Stimulated activated CD8-positive, alpha-beta memory T cell treated with anti-CD3 and anti-CD28 coated beads, Interleukin-12 subunit alpha, Interleukin-12 subunit beta, amount 100 ng/mL, for 24 hours (primary cell): Measurements from ENCODE around the gene NPAS3.

Experiments
- DNase-seq: peaks from one replicate; pipeline ENCODE4 v3.0.0-alpha.2; 2020; ENCODE audit errors: extremely low read depth

Gene NPAS3

GRCh38 chr14:33711194-33711593, 772.5 kb downstream of the NPAS3 start:
- no peak for DNase-seq

GRCh38 chr14:33711811-33712216, 773.1 kb downstream of the NPAS3 start:
- no peak for DNase-seq

DNA sequence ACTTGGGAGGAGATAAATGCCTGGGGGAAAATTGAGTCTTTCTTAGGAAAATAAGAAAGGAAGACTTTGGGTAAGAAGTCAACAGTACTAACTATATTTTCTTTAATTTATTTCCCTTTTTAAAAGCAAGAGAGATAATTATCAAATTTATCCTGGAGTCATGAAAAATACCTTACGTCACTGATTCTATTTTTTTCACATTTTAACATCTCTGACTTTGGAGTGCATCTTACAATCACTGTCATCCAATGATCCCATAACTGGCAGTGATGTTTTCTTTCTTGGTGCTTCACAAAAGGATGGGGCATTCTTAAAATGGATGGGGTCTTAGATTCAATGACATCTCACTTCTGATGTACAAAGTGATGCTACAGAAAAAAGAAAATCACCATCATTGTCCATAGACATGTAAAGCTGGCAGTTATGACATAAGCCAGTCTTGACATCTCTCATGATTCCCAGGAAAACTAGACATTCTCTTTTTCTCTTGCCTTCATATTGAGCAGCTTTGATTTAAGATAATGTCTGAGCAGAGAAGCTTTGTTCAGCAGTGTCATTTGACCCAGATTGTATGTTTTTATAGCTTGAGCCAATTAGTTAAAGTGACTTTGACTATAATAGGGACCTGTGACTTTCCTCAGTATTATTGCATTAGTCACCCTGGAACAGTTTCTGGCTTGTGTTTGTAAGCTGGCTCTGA, 776.0 kb downstream of the NPAS3 start:
- no peak for DNase-seq

DNA sequence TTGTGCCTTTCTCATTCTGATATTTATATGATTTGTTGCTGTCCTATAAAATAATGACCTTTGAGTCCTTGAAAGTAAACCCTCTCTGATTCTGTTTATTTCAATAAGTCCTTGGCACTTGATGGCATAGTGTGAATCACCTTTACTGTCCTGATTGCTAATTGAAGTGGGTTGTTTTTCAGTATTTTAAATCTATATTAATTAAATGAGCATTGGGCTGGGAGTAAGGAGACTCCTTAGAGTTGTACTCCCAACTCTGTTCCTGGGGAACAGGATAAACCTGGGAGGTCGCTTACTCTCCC, 776.5 kb downstream of the NPAS3 start:
- no peak for DNase-seq

DNA sequence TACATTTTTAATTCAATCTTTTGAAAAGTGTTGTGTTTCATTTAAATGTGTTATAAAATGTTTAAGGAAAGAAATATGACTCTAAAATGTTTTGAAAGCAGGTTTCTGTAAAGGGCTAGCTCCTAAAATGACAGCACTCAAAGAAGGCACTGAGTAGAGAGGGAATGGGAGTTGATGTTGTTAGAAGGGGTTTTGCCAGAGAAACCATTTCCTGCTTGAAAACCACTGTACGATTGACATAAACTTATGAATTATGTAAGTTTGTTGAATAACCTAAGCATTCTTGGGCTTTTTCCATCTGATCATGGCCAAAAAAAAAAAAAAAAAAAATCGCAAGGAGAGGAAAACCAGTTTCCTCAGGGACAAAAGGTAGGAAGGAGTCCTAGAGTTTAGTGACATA, 778.2 kb downstream of the NPAS3 start:
- no peak for DNase-seq

DNA sequence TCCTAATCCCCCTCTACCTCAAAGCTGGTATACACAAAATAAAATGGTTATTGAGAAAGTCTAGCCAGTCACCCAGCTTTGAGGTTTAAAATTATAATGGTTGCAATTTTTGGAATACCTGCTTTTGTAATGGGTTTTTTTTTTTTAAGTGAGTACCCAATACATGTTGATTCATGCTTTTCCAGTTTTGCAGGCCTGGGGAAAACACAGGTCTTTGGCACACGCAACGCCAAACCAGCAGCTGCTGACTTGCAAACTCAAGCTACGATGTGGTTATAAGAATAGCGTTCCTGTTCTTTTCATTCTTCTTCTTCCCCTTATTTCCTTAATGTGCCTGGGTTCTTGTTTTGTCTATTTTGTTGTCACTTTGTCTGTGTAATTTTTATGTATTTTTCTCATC, 779.2 kb downstream of the NPAS3 start:
- DNase-seq: no peak

DNA sequence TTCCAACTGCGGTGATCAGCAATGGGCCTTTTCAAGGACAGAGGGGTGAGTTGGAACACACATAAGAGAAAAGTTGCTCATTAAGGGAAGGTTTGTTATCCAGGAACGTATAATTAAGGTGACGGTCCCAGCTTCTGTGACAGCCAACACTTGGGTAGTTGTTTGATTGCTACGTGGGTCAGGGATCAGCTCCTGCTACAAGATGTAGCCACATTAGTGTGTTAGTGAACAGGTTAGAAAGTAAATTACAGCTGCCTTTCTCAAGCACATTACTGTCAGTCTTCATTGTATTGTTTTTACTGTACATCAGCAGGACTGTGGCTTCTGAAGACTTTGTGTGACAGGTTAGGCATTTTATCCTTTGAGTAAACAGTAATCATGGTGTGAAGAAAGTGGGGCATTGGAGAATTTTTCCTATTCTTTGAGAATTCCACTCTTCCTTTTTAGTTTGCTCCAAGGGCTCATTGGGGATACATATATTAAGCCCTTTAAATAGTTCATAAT, 781.7 kb downstream of the NPAS3 start:
- no peak for DNase-seq

DNA sequence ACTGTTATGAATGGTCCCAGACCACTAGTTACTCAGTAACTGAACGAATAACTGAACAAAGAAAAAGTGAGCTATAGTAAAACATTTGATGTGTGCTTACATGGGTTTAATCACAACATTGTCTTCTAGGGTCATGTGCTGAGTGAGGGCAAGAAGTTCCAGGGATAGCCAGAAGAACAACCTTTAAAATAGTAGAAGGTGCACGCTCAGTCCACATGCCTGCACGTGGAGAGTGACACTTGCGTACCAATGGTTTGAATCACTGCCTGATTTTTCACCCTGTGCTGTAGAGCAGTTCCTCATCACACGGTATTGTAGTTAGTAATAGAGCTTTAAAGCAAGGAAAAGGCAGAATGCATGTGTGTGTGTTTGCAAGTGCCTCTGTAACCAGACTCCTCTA, 788.0 kb downstream of the NPAS3 start:
- no peak for DNase-seq

- no peak for DNase-seq
Observed at GRCh38 chr14:33727606-33728005, 788.9 kb downstream of the NPAS3 start.

- no peak for DNase-seq
Observed at GRCh38 chr14:33728010-33728498, 789.4 kb downstream of the NPAS3 start.

DNA sequence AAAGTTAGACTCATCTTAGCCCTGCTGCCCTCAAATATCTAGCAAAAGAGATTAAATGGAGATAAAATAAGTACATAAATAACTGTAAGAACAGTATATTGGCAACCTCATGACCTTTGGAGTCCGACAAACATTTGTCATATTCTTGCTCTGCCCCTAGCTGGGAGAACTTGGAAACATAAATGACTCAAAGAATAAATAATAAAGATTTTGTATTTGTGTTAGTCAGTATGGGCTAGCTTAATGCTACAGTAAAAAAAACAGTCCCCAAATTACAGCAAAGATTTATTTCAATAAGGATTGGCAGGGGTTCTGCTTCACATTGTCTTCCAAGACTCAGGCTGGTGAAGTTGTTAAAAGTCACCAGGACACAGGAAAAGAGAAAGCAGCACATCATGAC, 791.5 kb downstream of the NPAS3 start:
- no peak for DNase-seq

DNA sequence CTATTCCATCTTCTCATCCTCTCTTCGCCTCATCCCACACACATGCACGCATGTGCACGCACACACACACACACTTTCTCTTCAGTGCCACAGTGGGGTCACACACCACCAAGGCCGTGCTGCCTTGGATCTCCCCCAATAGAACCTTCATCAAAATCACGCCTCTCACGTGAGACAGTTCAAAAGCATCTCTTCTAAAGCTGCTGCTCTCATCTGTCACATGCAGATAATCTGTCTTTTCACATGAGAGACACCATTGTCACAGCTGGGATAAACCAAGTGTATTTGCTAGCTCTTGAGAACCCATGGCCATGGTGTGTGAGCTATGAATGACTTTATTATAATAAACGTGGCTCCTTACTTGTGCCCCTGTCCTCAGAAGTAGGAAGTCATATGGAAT, 793.5 kb downstream of the NPAS3 start:
- DNase-seq: no peak

DNA sequence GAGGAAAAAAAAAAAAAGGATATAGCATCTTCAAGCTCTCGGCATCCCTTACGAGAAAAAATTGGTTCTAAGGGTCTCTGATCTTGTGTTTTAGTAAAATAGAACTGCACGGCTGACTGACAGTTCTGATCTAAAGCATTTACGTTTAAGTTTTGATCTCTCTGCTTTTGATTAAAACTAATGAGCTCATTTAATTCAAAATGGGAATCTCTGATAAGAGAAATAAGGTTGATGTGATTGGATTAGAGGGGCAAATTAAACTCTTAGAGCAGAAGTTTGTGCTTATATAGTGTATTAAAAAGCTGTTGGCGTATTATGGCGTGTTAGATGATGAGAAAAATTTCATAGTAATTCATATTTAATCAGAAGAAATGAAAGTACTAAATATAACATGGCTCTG, 794.6 kb downstream of the NPAS3 start:
- DNase-seq: no peak

- DNase-seq: no peak
Observed at GRCh38 chr14:33733721-33734120, 795.0 kb downstream of the NPAS3 start.

DNA sequence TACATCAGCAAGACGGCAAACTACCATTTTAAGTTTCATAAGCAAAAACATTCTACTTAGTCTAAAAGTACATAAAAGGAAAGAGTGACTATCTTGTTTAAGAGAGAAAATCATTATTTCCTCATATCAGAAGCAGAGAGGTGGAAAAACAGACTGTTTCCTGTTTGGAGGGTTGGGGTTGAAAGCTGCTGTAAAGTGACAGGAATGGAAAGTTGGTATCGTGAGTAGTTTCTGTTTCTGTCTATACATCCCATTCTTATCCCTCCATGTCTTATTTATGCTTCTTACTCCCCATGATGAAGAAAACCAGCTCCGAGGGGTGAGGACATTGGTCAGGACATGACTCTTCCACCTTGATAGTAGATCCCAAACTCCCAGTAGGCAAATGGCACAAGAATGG, 795.7 kb downstream of the NPAS3 start:
- no peak for DNase-seq

- DNase-seq: no peak
Observed at GRCh38 chr14:33736299-33736825, 797.7 kb downstream of the NPAS3 start.

DNA sequence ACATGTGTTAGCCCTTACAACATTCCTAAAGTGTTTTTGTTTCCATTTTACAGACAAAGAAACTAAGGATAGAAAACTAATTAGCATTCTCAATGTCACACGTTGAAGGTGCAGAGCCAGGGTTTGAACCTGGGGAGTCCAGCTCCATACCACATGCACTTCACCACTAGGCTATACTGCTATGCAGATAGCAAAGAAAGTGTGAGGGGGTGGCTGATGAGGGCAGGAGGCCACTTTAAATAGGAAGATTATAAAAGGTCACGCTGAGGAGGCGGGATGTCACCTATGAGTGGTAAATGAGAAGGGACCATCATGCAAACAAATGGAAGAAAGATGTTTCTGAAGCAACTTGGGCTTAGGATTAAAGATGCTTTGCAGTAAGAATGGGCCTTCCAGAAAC, 798.3 kb downstream of the NPAS3 start:
- DNase-seq: no peak

DNA sequence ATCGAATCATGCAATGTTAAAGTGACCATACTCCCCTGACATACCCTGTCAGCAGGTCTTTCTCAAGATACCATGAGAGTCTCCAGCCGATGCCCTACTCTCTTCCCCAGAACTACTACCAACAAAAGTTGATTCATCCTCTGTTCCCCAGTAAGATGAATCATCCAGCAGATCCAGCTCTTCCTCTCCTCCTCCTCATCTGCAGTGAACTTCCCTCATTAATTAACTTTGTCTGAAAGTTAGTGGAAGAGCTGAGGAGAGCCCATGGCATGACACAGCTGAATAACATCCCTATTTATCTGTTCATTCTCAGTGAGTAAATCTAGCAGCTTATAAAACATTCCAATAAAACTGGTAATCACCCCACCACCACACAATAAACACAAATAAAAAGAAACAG, 798.8 kb downstream of the NPAS3 start:
- DNase-seq: no peak

GRCh38 chr14:33738029-33738428, 799.4 kb downstream of the NPAS3 start:
- no peak for DNase-seq

- no peak for DNase-seq
Observed at GRCh38 chr14:33738491-33738890, 799.8 kb downstream of the NPAS3 start.

GRCh38 chr14:33740531-33740930, 801.9 kb downstream of the NPAS3 start:
- DNase-seq: no peak

DNA sequence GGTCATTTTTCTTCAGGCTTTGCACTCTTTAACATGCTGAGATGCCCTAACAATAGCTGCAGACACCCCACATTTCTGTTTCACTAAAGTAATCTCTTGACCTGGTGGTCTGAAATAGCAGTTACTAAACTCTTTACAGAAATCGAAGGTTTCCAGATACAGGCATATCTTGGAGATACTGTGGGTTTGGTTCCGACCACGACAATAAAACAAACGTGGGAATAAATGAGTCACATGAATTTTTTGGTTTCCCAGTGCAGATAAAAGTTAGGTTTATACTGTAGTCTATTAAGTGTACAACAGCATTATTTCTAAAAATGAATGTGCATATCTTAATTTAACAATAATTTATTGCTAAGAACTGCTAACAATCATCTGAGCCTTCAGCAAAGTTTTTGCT, 803.5 kb downstream of the NPAS3 start:
- no peak for DNase-seq

GRCh38 chr14:33745163-33745562, 806.5 kb downstream of the NPAS3 start:
- DNase-seq: no peak

GRCh38 chr14:33747749-33748148, 809.1 kb downstream of the NPAS3 start:
- no peak for DNase-seq
